Uterus (tissue), 4 donors: ENCODE data around the gene RBBP6. TPM values are rescaled to one million over a fixed set of nuclear protein-coding genes. Genes with fewer than 3 reads are reported as not detected.
"Not testable (repeated sequence)": the region's sequence is repeated elsewhere in the genome, so short reads cannot be mapped to it uniquely, and the experiment has no call there.

Experiments used
- DNase-seq, 2 donors: peaks; one replicate each; pipeline ENCODE4 v3.0.0-alpha.2; 2019 to 2020
- H3K27ac ChIP-seq, 2 donors: fragments of 200-600 bp; sonication (generic); 1 replicate in 1 of 2; 2 replicates in 1 of 2; pipeline ENCODE4 v1.5.1; 2016 to 2018
- H3K27me3 ChIP-seq, 2 donors: fragments of 200-600 bp; sonication (generic); one replicate each; pipeline ENCODE4 v1.5.1; 2018 to 2019; ENCODE audit warnings: control low read depth in 1 of 2
- H3K36me3 ChIP-seq, 2 donors: fragments of 200-600 bp; sonication (generic); one replicate each; pipeline ENCODE4 v1.5.1; 2019; ENCODE audit warnings: control low read depth in 1 of 2
- H3K4me1 ChIP-seq, 2 donors: fragments of 200-600 bp; sonication (generic); one replicate each; pipeline ENCODE4 v1.5.1; 2018 to 2019; ENCODE audit warnings: control low read depth in 1 of 2
- H3K4me3 ChIP-seq, 2 donors: fragments of 200-600 bp; sonication (generic); 1 replicate in 1 of 2; 2 replicates in 1 of 2; pipeline ENCODE4 v1.5.1; 2018 to 2019; ENCODE audit warnings: mild to moderate bottlenecking in 1 of 2
- H3K9me3 ChIP-seq, 2 donors: fragments of 200-600 bp; sonication (generic); one replicate each; pipeline ENCODE4 v1.5.1; 2019; ENCODE audit warnings: control low read depth in 1 of 2
- POLR2A ChIP-seq, 2 donors: fragments of 450-650 bp; IDR thresholded peaks; one replicate each; pipeline ENCODE4 v1.6.1; 2016; ENCODE audit warnings: antibody characterized with exemption in 2 of 2, mild to moderate bottlenecking in 1 of 2, moderate library complexity in 1 of 2
- intact Hi-C: fragments of 100-400 bp; cut with DNase I; formaldehyde crosslinking; loops from one replicate; pipeline ENCODE4 v1.15.1; 2023; ENCODE audit warnings: low total_unique reads
- total RNA-seq, 4 donors: library from RNA; depleted of rRNA in 3 of 4; stranded (reverse); fragments of >200 nt in 3 of 4; gene quantifications; one replicate each; pipeline versions ENCODE4 v1.1.0 to v1.2.4, GENCODE V29; 2014 to 2023
- TF ChIP-seq, protein P1 (sequence below), 4 experiments: fragments of 200-600 bp in 2 of 4; fragments of 450-650 bp in 2 of 4; sonication (generic) in 2 of 4; IDR thresholded peaks; one replicate each; pipeline ENCODE4 v1.5.1; 2016 to 2019; ENCODE audit warnings: antibody characterized with exemption in 4 of 4, mild to moderate bottlenecking in 2 of 4, moderate library complexity in 1 of 4
- donor health status: DM: yes; HTN: yes; CAD: no.

Gene RBBP6
- total RNA-seq, 4 donors from 2014 or later: 48.7 to 89.1 (median 77.7) TPM

DNA sequence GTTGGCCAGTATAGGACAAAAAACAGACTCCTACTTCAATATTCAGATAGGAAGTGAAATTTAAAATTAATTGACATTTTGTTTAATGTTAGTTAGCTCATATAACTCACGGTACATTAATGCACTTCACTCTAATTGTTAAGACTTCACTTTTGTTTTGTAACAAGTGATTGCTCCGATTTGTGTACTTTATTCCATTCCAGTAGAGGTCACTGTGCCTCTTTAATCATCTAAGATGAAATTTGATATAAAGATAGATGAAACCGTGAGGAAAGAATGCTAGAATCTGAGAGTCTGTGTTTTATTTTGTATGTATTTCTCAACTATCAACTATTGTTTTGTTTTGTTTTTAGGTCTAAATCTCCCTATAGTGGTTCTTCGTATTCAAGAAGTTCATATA, 29.0 kb downstream of the RBBP6 start:
- H3K27ac ChIP-seq: no peak overlapping the region
- TF ChIP-seq, protein P1, sequence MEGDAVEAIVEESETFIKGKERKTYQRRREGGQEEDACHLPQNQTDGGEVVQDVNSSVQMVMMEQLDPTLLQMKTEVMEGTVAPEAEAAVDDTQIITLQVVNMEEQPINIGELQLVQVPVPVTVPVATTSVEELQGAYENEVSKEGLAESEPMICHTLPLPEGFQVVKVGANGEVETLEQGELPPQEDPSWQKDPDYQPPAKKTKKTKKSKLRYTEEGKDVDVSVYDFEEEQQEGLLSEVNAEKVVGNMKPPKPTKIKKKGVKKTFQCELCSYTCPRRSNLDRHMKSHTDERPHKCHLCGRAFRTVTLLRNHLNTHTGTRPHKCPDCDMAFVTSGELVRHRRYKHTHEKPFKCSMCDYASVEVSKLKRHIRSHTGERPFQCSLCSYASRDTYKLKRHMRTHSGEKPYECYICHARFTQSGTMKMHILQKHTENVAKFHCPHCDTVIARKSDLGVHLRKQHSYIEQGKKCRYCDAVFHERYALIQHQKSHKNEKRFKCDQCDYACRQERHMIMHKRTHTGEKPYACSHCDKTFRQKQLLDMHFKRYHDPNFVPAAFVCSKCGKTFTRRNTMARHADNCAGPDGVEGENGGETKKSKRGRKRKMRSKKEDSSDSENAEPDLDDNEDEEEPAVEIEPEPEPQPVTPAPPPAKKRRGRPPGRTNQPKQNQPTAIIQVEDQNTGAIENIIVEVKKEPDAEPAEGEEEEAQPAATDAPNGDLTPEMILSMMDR (IDR thresholded peaks at IDR 0.05): no peak
- no peak for TF ChIP-seq POLR2A (IDR thresholded peaks at IDR 0.05)
- no peak overlapping the region for H3K4me3 ChIP-seq
- intact Hi-C loops: no loop called here
- DNase-seq: no peak
- no peaks in the 10 kb centered on the region for H3K27me3 ChIP-seq
- H3K36me3 ChIP-seq: no peaks in the 10 kb centered on the region
- H3K9me3 ChIP-seq: no peaks in the 10 kb centered on the region
- H3K4me1 ChIP-seq: no peaks in the 10 kb centered on the region

DNA sequence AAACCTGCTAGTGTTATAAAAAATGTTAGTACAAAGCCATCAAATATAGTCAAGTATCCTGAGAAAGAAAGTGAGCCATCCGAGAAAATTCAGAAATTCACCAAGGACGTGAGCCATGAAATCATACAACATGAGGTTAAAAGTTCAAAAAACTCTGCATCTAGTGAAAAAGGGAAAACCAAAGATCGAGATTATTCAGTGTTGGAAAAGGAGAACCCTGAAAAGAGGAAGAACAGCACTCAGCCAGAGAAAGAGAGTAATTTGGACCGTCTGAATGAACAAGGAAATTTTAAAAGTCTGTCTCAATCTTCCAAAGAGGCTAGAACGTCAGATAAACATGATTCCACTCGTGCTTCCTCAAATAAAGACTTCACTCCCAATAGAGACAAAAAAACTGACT, 31.7 kb downstream of the RBBP6 start:
- no peak overlapping the region for H3K4me3 ChIP-seq
- no peaks in the 10 kb centered on the region for H3K4me1 ChIP-seq
- no peak overlapping the region for H3K27ac ChIP-seq
- no peaks in the 10 kb centered on the region for H3K27me3 ChIP-seq
- no peak for DNase-seq
- H3K36me3 ChIP-seq: no peaks in the 10 kb centered on the region
- no peak for TF ChIP-seq POLR2A (IDR thresholded peaks at IDR 0.05)
- TF ChIP-seq, protein P1 (IDR thresholded peaks at IDR 0.05): no peak
- intact Hi-C loops: no loop called here
- no peaks in the 10 kb centered on the region for H3K9me3 ChIP-seq

- H3K36me3 ChIP-seq: no peaks in the 10 kb centered on the region
- no peaks in the 10 kb centered on the region for H3K27me3 ChIP-seq
- H3K4me3 ChIP-seq: no peak overlapping the region
- intact Hi-C loops: no loop called here
- no peak for DNase-seq
- no peak overlapping the region for H3K27ac ChIP-seq
- no peaks in the 10 kb centered on the region for H3K4me1 ChIP-seq
- no peak for TF ChIP-seq POLR2A (IDR thresholded peaks at IDR 0.05)
- TF ChIP-seq, protein P1 (IDR thresholded peaks at IDR 0.05): no peak
- H3K9me3 ChIP-seq: no peaks in the 10 kb centered on the region
Measured at GRCh38 chr16:24572069-24572468, 32.7 kb downstream of the RBBP6 start.

DNA sequence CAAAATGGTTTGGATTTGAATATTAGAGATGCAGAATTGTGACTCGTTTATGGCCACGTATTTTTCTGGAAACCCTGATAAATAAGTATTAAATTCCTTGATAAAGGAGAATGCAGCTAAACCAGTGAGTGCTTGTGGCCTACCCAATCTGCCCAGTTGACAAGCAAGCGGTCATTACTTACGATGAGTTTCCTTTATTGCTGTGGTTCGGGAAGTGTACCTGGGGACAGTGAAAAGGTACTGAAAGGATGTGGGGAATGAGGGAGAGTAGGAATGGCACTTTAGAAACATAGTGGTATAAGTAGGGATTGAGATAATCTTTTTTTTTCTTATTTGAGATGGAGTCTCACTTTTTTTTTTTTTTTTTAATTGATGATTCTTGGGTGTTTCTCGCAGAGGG, 33.8 kb downstream of the RBBP6 start:
- DNase-seq: no peak
- TF ChIP-seq, protein P1 (IDR thresholded peaks at IDR 0.05): no peak
- TF ChIP-seq POLR2A (IDR thresholded peaks at IDR 0.05): no peak
- Histone ChIP-seq H3K9me3 (no peaks in the 10 kb centered on the region), H3K4me1 (no peaks in the 10 kb centered on the region), H3K36me3 (no peaks in the 10 kb centered on the region), H3K27me3 (no peaks in the 10 kb centered on the region), H3K4me3 (no peak overlapping the region), H3K27ac (no peak overlapping the region)
- intact Hi-C loops: no loop called here

- H3K4me3 ChIP-seq, intact Hi-C loops, DNase-seq, H3K27ac ChIP-seq, H3K9me3 ChIP-seq, H3K36me3 ChIP-seq, H3K27me3 ChIP-seq, H3K4me1 ChIP-seq: not testable (repeated sequence)
Measured at GRCh38 chr16:24574515-24575485, 35.4 kb downstream of the RBBP6 start.

DNA sequence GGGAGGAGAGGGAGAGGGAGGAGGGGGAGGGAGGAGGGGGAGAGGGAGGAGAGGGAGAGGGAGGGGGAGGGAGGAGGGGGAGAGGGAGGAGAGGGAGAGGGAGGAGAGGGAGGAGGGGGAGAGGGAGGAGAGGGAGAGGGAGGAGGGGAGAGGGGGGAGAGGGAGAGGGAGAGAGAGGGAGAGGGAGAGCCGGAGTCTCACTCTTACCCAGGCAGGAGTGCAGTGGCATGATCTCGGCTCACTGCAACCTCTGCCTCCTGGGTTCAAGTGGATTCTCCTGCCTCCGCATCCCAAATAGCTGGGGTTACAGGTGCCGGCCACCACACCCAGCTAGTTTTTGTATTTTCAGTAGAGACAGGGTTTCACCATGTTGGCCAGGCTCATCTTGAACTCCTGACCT, 36.4 kb downstream of the RBBP6 start:
- H3K9me3 ChIP-seq, H3K27ac ChIP-seq, H3K4me1 ChIP-seq, H3K36me3 ChIP-seq, DNase-seq, H3K4me3 ChIP-seq, intact Hi-C loops, H3K27me3 ChIP-seq: not testable (repeated sequence)
